Activated CD8-positive, alpha-beta memory T cell treated with anti-CD3 and anti-CD28 coated beads for 1 hour (primary cell): ENCODE measurements around the gene PGAM2.
"Not testable (repeated sequence)": the region's sequence is repeated elsewhere in the genome, so short reads cannot be mapped to it uniquely, and the experiment has no call there.

ENCODE experiments used
- DNase-seq, 2 donors: peaks; one replicate each; pipeline ENCODE4 v3.0.0-alpha.2; 2020; ENCODE audit warnings: low read depth in 1 of 2; ENCODE audit errors: extremely low read depth in 1 of 2

PGAM2 gene

DNA sequence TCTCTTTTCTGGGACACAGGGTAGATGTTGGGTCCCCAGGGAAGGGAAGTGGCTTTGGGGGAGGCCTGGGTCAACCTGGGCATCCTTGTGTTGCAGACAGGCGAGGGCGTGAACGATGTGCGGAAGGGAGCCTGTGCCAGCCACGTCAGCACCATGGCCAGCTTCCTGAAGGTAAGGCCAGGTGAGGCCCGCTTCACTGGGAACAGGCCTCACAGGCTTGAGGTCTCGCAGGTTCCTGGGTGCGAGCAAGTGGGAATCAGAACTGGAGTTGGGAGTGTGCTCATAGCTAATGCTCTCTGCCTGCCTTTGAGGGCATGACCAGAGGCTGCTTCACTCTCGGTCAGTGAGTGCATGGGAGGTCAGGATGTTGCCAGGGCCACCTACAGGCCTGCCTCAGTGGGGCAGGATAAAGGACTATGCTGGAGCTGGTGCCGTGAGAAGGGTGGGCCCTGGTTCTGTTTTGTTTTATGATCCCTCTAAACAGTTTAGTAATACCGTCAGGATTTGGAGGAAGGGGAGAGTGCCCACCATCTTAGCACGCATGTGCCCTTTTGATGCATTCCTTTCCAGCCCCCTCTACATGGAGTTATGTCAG is 12.5 kb downstream of the PGAM2 start:
- no peak for DNase-seq

DNA sequence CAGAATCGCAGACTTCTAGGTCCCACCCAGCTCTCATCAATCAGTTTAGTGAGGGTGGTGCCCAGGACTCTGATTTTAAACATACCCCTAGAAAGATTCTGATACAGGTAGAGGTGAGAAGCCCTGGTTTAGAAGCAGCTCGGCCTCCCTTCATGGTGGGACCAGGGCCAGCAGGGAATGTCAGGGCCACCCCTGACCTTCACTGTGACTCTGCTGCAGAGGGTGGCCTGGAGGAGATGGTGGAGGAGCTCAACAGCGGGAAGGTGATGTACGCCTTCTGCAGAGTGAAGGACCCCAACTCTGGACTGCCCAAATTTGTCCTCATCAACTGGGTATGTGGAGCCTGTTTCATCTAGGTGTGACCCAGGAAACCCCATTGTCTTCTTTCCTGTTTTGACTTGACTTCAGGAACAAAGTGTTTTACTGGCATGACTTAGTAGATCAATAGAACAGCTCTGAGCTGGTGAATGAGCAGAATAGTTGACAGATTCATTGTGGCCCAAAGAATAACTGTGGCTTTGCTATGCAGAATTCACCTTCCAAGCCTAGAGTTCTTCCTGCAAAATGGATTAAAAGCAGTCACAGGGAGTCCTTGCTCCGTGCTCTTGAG is 13.7 kb downstream of the PGAM2 start:
- no peak for DNase-seq

DNA sequence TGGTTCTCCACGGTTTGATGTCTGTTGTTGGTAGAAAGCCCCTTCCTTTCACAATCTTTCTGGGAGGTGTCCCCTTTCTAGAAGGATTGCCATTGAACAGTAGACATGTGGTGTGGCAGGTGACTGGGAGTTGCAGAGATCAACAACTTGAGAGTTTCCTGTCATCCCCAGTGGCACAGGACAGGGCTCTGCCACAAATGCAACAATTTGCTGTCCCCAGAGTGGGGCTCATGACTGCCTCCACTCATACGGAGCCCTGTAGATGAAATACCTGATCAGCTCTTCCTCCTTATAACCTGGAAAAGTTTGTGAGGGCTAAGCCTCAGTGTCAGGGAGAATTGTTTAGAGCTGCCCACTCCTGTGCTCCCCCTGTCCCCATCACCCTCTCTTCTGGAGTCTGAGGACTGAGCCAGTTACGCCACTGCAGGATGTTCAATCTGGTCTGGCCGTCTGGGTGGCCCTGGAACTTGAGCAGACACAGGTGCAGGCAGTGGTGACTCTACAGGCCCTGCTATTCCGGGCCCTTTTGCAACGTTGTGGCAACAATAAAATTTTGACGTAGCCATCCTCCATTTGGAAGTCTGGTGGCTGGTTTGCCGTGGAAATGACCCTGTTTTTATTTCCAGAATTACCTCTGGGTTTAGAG is 14.3 kb downstream of the PGAM2 start:
- no peak for DNase-seq

DNA sequence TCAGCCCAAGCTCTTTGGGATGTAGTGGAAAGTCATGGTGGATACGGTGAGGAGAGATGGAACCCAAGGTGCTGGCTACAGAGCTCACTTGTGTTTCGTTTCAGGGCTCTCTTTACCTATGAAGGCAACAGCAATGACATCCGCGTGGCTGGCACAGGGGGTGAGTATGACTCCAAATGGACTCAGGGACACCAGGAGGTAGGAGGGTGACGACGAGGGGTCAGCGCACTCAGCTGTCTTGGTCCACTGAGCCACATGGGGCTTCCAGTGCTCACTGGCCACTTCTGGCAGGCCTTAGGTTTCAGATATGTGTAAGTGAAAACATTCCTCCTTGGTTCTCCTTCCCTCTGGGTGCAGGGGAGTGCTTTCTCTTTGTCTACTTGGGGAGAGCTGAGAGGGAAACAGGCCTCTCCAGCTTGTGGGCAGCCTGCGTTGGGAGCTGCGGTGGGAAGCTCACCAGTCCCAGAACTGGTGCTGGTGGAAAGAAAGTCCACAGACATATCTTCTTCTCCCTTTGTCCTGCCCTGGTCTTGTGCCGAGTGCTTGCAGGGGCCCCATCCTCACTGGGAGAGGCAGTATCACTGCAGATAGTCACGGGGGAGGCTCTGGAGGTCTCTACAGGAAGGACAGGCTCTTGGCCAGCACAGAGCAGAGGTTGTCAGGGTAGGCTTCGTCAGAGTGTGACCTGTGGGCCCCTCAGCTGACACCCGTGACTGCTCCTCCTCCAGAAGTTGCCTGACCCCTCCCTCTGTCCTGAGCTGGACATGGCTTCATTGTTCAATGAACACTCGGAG is 15.0 kb downstream of the PGAM2 start:
- no peak for DNase-seq

DNA sequence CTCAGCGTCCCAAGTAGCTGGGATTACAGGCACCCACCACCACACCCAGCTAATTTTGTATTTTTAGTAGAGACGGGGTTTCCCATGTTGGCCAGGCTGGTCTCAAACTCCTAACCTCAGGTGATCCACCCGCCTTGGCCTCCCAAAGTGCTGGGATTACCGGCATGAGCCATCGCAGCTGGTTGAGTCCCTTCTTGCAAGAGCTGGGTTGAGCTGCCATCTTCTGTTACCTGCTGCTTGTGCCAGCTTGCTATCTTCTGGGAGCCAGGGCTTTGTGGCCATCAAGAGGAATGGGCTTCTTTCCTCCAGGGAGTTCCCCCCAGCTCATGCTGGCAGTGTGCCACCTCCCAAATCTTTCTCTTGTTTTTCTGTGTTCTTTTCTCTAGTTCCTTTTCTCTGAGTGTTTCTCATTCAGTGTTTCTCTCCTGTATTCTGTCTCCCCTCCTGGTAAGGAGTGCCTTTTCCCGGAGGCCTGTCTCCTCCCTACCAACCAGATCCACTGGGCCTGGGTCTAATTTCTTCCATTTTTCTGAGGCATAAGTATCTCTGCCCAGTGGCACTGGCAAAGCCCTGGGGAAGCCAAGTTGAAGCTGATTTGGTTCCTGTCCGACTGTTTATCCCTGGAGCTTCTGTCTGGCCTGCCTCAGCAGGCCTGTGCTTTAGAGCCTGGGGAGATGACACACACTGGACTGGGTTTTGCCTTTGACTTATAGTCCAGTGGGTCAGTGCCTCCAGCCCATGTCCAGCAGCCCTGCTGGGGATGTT is 17.2 kb downstream of the PGAM2 start:
- no peak for DNase-seq

DNA sequence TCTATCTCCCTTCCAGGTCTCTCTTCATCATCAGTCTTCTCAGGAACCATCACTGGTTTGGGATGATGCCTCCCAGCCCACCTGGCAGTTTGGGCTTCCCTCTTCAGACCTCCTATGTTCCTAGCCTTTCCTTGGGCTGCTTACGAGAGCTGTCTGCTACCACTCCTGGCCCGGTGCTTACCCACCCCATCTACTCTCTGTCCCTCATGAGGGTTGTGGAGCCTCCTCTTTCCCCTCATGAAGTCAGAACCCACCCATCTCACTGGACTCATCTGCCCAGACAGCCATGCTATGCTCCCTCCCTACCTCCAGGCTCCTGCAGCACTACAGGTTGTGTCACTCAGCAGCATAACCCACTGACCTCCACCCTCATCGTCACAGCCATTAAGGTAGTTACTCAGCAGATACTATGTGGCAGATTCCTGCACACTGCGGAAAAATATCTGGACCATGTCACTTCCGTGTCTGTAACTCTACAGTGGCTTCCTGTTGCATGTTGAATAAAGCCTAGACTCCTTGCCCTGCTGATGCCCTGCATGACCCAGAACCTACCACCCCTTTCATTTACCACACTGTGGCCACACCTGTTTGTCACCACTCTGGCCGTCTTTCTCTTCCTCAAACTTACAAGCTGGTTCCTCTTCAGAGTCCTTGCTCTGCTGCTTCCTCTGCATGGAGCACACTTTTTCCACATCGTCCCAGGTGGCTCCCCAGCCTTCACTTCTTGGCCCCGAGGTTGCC is 18.9 kb downstream of the PGAM2 start:
- DNase-seq, result no peak

GRCh38 chr7:44045226-44046014 is 19.9 kb downstream of the PGAM2 start:
- DNase-seq, result no peak

DNA sequence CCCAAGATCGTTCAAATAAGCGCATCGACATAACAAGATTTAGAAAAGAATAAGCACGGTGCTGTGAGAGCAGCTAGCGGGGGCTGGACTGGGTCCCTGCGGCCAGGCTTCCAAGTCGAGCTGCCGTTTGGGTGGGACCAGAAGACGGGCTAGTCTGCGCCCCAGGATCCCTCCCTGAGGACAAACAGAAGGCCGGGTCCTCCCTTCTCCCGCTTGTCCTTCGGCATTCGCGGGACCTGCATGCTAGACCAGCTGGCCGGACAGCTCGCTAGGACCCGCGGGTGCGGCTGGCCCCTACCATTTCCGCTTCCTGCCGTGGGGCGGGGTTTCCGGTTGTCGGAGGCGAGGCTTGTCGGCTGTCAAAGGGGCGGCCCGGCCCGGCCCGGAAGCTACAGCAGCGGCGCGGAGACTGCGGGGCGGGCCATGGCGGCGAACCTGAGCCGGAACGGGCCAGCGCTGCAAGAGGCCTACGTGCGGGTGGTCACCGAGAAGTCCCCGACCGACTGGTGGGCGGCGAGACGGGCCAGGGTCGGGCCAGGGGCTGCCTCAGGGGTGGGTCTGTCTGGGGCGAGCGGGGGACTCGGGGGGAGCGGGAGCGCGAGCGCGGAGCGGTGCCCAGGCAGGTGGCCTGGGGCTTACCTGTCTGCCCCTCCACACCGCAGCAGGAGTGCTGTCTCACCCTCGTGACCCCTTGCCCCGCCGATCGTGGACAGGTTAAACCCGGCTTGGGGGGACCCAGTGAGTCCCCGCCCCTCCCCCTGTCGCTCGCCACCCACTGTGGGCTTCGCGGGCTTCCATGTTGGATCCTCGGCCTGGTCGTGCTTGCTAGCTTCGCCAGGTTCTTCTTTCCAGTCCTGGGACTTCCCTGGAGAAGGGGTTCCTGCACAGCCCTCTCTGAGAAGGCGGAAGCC is 20.8 kb downstream of the PGAM2 start, which contains the start of gene DBNL:
DBNL (plus strand) TSS at position 388 of the 911 bp plus-strand sequence; CDS start at position 424, 36 bp downstream.
- peak; percentile 41 to 90 for DNase-seq

GRCh38 chr7:44043902-44044301 is 21.5 kb downstream of the PGAM2 start:
- DNase-seq, result no peak

- DNase-seq, result no peak
Measured at GRCh38 chr7:44042221-44042620, 23.1 kb downstream of the PGAM2 start.

- peak in 1 of 2 donors; percentile 46 for DNase-seq
Measured at GRCh38 chr7:44040493-44040891, 24.9 kb downstream of the PGAM2 start.

- not testable (repeated sequence) for DNase-seq
Measured at GRCh38 chr7:44039800-44040492, 25.4 kb downstream of the PGAM2 start.

DNA sequence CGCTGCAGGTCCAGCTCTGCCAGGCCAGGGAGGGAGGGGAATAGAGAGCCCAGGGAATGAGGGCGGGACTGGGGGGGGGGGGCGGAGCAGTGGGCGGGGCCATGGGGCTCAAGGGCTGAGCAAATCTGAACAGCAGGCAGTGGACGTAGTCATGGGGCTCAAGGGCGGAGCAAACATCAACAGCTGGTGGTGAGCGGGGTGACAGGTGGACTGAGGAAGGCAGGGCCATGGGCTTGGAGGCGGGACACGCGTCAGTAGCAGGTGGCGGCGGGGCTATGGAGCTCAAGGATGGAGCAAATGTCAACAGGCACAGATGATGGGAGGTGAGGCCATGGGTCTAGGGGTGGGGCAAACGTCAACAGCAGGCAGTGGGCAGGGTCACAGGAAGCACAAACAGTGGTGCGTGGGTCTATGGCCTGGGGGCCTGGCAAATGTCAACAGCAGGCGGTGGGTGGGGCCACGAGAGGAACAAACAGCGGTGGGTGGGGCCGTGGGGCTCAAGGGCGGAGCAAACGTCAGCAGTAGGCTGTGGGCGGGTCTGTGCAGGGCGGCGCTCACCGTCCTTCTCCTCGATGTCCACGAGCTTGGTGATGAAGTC is 26.3 kb downstream of the PGAM2 start:
- DNase-seq, result peak; percentile 50 to 70

DNA sequence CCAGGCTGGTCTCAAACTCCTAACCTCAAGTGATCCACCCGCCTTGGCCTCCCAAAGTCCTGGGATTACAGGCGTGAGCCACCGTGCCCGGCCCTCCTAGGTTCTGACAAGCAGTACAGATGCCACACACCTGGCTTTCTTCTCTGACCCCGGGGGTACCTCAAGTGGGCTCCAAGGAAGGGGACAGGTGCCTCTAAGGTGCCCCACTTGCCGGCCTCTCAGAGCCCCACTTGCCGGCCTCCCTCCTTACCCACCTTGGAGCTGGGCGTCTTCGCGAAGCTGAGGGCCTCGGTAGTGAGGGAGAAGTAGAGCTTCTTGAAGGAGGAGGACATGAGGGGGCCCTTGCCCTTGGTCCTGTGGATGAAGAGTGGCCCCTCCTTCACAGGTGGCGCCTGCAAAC is 26.8 kb downstream of the PGAM2 start:
- not testable (repeated sequence) for DNase-seq

- not testable (repeated sequence) for DNase-seq
Measured at GRCh38 chr7:44037951-44038350, 27.4 kb downstream of the PGAM2 start.

GRCh38 chr7:44036364-44036763 is 29.0 kb downstream of the PGAM2 start:
- not testable (repeated sequence) for DNase-seq
